HG03354 (cell line): ENCODE results near the gene ABO.
"Not testable (repeated sequence)": the region's sequence is repeated elsewhere in the genome, so short reads cannot be mapped to it uniquely, and the experiment has no call there.

ENCODE experiments used
- ATAC-seq: cut with Tn5 transposase; IDR thresholded peaks from one replicate; pipeline ENCODE4 v1.9.1; 2021; ENCODE audit warnings: mild to moderate bottlenecking; ENCODE audit not compliant: unreplicated experiment, poor library complexity, severe bottlenecking

The ABO gene

GRCh38 chr9:133208171-133208879 lies 66.7 kb downstream of the ABO start:
- ATAC-seq: not testable (repeated sequence)

GRCh38 chr9:133207540-133208170 lies 67.3 kb downstream of the ABO start:
- ATAC-seq: no peak

- no peak for ATAC-seq
These were observed 67.9 kb downstream of the ABO start for GRCh38 chr9:133207021-133207531.

DNA sequence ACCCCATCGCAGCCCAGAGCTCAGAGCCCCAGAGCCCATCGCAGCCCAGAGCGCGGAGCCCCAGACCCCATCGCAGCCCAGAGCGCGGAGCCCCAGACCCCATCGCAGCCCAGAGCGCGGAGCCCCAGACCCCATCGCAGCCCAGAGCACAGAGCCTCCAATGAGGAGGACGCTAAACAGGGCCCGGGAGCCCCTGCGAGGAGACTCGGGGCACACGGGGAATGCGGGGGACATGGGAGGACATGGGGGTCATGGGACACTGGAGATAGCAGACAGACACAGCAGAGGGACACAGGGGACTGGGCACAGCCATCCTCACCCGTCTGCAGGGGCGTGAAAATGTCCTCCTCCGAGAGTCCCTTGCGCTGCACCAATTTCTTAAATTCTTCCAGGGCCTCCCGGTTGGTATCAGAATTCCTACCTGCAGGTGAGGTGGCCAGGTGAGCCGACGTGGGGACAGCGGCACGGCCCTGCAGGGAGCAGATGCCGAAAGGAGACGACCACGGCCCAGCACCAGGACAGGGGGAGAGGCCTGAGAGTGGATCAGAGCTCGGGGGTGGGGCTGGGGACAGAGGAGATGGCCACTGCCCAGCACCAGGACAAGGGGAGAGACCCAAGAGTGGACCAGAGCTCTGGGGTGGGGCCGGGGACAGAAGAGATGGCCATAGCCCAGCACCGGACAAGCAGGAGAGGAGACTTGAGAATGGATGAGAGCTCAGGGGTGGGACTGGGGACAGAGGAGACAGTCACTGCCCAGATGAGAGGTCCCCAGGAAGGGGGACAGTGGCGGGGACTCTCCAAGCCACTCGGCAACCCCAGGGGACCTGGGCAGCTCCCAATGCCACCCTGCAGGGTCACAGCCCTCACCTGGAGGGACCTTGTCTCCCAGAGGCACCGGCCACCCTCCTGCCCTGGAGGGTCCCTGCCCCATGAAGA lies 68.7 kb downstream of the ABO start:
- ATAC-seq: no peak

- not testable (repeated sequence) for ATAC-seq
These were observed 69.5 kb downstream of the ABO start for GRCh38 chr9:133205481-133205887.
